HL-60 (cell line): Measurements from ENCODE around the gene CCDC51.

ENCODE experiments used
- DNase-seq, 2 experiments: peaks; one replicate each; pipeline ENCODE4 v3.0.0-alpha.2; 2010 to 2020; ENCODE audit warnings: low read depth in 1 of 2, low spot score in 1 of 2
- H3K27ac ChIP-seq: fragments of 250-450 bp; sonication (Bioruptor Pico); replicated peaks from 2 replicates; pipeline ENCODE4 v1.5.1; 2020; ENCODE audit warnings: mild to moderate bottlenecking, moderate library complexity
- H3K27me3 ChIP-seq: fragments of 250-450 bp; sonication (Bioruptor Pico); 2 replicates; pipeline ENCODE4 v1.5.1; 2021; ENCODE audit warnings: mild to moderate bottlenecking, moderate library complexity; ENCODE audit not compliant: insufficient read depth, poor library complexity, severe bottlenecking
- H3K4me3 ChIP-seq: replicated peaks from 2 replicates; pipeline ENCODE4 v1.5.1; 2011; ENCODE audit warnings: mild to moderate bottlenecking, control low read depth, low read length; ENCODE audit not compliant: insufficient read depth
- GABPA ChIP-seq: IDR thresholded peaks from 2 replicates; pipeline ENCODE4 v1.6.1; 2012; ENCODE audit warnings: low read depth
- POLR2AphosphoS5 ChIP-seq: IDR thresholded peaks from 2 replicates; pipeline ENCODE4 v1.6.1; 2012; ENCODE audit warnings: low read depth
- REST ChIP-seq: IDR thresholded peaks from 2 replicates; pipeline ENCODE4 v1.6.1; 2012; ENCODE audit warnings: low read depth; ENCODE audit not compliant: insufficient replicate concordance
- SPI1 ChIP-seq: IDR thresholded peaks from 2 replicates; pipeline ENCODE4 v1.6.1; 2012; ENCODE audit warnings: low read depth, mild to moderate bottlenecking, borderline replicate concordance
- TF ChIP-seq, protein P1 (sequence below): IDR thresholded peaks from one replicate; pipeline ENCODE4 v1.5.1; 2011; ENCODE audit warnings: low read length, control low read depth, inconsistent platforms; ENCODE audit not compliant: insufficient read depth

Gene CCDC51

DNA sequence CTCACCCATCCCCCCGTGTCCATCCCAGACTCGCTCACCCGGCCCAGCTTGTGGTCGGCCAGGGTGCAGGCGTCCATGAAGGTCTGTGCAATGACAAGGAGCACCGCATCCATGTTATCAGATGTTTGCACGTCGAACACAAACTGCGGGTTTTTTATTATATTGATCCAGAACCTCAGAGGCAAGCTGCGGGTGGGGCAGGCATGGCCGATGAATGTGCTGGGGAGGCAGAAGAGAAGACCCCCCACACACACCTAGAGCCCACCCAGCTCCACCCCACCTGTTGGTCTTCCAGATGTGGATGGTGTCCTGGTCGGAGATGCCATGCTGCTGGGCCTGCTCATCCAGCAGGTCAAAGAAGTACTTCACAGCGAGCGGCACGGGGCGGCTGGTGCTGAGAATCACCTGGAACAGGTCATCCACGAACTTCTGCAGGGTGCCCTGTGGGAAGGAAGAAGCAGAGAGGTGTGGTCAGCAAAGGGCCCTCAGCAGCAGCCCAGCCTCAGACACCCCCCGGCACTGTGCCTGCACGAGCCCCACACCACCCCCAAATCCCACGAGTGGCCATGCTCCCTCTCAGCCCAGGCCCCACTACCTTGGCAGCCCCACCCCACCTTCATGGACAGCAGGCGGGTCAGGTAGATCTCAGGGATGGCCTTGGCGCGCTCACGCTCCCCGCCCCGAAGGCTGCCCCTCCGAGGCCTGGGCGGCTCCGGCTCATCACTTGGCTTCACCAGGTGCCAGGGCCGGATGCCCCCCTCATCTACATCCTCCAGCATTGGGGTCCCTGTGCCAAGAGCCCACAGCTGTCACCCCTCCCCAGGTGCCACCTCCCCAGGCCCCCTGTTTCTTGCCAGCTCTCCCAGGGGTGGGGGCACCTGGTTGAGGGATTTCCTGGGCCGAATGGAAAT lies 30.4 kb downstream of the CCDC51 start:
- DNase-seq, result no peak
- Histone ChIP-seq H3K27me3 (no peaks in the 10 kb centered on the region), H3K27ac (no peak overlapping the region), H3K4me3 (no peak overlapping the region)
- TF ChIP-seq, protein P1, sequence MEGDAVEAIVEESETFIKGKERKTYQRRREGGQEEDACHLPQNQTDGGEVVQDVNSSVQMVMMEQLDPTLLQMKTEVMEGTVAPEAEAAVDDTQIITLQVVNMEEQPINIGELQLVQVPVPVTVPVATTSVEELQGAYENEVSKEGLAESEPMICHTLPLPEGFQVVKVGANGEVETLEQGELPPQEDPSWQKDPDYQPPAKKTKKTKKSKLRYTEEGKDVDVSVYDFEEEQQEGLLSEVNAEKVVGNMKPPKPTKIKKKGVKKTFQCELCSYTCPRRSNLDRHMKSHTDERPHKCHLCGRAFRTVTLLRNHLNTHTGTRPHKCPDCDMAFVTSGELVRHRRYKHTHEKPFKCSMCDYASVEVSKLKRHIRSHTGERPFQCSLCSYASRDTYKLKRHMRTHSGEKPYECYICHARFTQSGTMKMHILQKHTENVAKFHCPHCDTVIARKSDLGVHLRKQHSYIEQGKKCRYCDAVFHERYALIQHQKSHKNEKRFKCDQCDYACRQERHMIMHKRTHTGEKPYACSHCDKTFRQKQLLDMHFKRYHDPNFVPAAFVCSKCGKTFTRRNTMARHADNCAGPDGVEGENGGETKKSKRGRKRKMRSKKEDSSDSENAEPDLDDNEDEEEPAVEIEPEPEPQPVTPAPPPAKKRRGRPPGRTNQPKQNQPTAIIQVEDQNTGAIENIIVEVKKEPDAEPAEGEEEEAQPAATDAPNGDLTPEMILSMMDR, result no peak
- TF ChIP-seq GABPA (no peak), REST (no peak), SPI1 (no peak), POLR2AphosphoS5 (no peak)

DNA sequence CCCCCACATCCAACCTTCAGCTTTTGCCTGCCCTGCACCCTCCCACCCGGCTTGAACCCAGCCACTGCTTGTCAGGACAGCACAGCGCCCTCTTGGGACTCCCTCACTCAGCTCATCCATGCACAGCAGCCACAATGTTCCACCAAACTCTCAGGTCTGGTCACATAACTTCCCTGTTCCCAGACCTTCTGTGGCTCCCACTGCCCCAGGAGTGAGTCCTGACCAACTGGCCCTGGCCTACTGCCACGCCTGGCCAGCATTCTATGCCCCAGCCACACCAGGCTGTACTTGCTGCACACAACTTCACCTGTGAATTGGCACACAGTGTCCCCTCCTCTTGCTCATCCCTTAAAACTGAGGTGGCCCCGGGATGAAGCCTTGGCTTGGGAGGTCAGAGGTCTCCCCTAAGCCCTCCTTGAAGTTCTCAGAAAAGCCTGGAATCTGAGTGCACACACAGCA lies 31.1 kb downstream of the CCDC51 start:
- Histone ChIP-seq H3K27ac (no peak overlapping the region), H3K27me3 (no peaks in the 10 kb centered on the region), H3K4me3 (no peak overlapping the region)
- no peak for DNase-seq
- TF ChIP-seq, protein P1, result peak; percentile 3
- no peak for TF ChIP-seq REST
- TF ChIP-seq GABPA, result no peak
- TF ChIP-seq POLR2AphosphoS5, result no peak

- TF ChIP-seq, protein P1, result no peak
- DNase-seq, result no peak
- H3K27ac ChIP-seq, result no peak overlapping the region
- H3K4me3 ChIP-seq, result no peak overlapping the region
- no peaks in the 10 kb centered on the region for H3K27me3 ChIP-seq
Observed at GRCh38 chr3:48407542-48408099, 32.3 kb downstream of the CCDC51 start.
